Uterus (tissue), 4 donors: ENCODE results near the gene CTIF. TPM values are rescaled to one million over a fixed set of nuclear protein-coding genes. Genes with fewer than 3 reads are reported as not detected.
A peak's percentile ranks its signal among the peaks of the same experiment; 100 is the strongest.

Experiments
- DNase-seq, 2 donors: peaks; one replicate each; pipeline ENCODE4 v3.0.0-alpha.2; 2019 to 2020
- H3K27ac ChIP-seq, 2 donors: fragments of 200-600 bp; sonication (generic); 1 replicate in 1 of 2; 2 replicates in 1 of 2; pipeline ENCODE4 v1.5.1; 2016 to 2018
- H3K27me3 ChIP-seq, 2 donors: fragments of 200-600 bp; sonication (generic); one replicate each; pipeline ENCODE4 v1.5.1; 2018 to 2019; ENCODE audit warnings: control low read depth in 1 of 2
- H3K36me3 ChIP-seq, 2 donors: fragments of 200-600 bp; sonication (generic); one replicate each; pipeline ENCODE4 v1.5.1; 2019; ENCODE audit warnings: control low read depth in 1 of 2
- H3K4me1 ChIP-seq, 2 donors: fragments of 200-600 bp; sonication (generic); one replicate each; pipeline ENCODE4 v1.5.1; 2018 to 2019; ENCODE audit warnings: control low read depth in 1 of 2
- H3K4me3 ChIP-seq, 2 donors: fragments of 200-600 bp; sonication (generic); 1 replicate in 1 of 2; 2 replicates in 1 of 2; pipeline ENCODE4 v1.5.1; 2018 to 2019; ENCODE audit warnings: mild to moderate bottlenecking in 1 of 2
- H3K9me3 ChIP-seq, 2 donors: fragments of 200-600 bp; sonication (generic); one replicate each; pipeline ENCODE4 v1.5.1; 2019; ENCODE audit warnings: control low read depth in 1 of 2
- CTCF ChIP-seq, 4 experiments: fragments of 200-600 bp in 2 of 4; fragments of 450-650 bp in 2 of 4; sonication (generic) in 2 of 4; IDR thresholded peaks; one replicate each; pipeline ENCODE4 v1.5.1; 2016 to 2019; ENCODE audit warnings: antibody characterized with exemption in 4 of 4, mild to moderate bottlenecking in 2 of 4, moderate library complexity in 1 of 4
- POLR2A ChIP-seq, 2 donors: fragments of 450-650 bp; IDR thresholded peaks; one replicate each; pipeline ENCODE4 v1.6.1; 2016; ENCODE audit warnings: antibody characterized with exemption in 2 of 2, mild to moderate bottlenecking in 1 of 2, moderate library complexity in 1 of 2
- intact Hi-C: fragments of 100-400 bp; cut with DNase I; formaldehyde crosslinking; loops from one replicate; pipeline ENCODE4 v1.15.1; 2023; ENCODE audit warnings: low total_unique reads
- total RNA-seq, 4 donors: library from RNA; depleted of rRNA in 3 of 4; stranded (reverse); fragments of >200 nt in 3 of 4; gene quantifications; one replicate each; pipeline versions ENCODE4 v1.1.0 to v1.2.4, GENCODE V29; 2014 to 2023
- donor health status: DM: yes; HTN: yes; CAD: no.

Gene CTIF
- total RNA-seq, 4 donors from 2014 or later, result 11.3 to 94.3 (median 48.0) TPM

- Histone ChIP-seq H3K36me3 (no peaks in the 10 kb centered on the region), H3K4me1 (peaks cover 0 to 10% of the 10 kb centered on the region in 2 donors), H3K4me3 (no peak overlapping the region), H3K9me3 (no peaks in the 10 kb centered on the region), H3K27ac (peak overlapping the region; percentile 70 to 85), H3K27me3 (no peaks in the 10 kb centered on the region)
- intact Hi-C loops, result no loop called here
- no peak for DNase-seq
- TF ChIP-seq CTCF (IDR thresholded peaks at IDR 0.05) (no peak), POLR2A (IDR thresholded peaks at IDR 0.05) (no peak)
These were observed 362.6 kb downstream of the CTIF start for GRCh38 chr18:48901145-48902022.

- no peaks in the 10 kb centered on the region for H3K36me3 ChIP-seq
- H3K9me3 ChIP-seq, result no peaks in the 10 kb centered on the region
- no peaks in the 10 kb centered on the region for H3K27me3 ChIP-seq
- intact Hi-C loops, result no loop called here
- H3K4me3 ChIP-seq, result no peak overlapping the region
- H3K27ac ChIP-seq, result peak overlapping the region; percentile 70 to 85
- H3K4me1 ChIP-seq, result peaks cover 0 to 10% of the 10 kb centered on the region in 2 donors
- DNase-seq, result peak; percentile 89 to 90
- TF ChIP-seq POLR2A (IDR thresholded peaks at IDR 0.05) (no peak), CTCF (IDR thresholded peaks at IDR 0.05) (no peak)
These were observed 363.4 kb downstream of the CTIF start for GRCh38 chr18:48902023-48902855.

- Histone ChIP-seq H3K4me1 (peaks cover 0 to 10% of the 10 kb centered on the region in 2 donors), H3K4me3 (no peak overlapping the region), H3K27me3 (no peaks in the 10 kb centered on the region), H3K9me3 (no peaks in the 10 kb centered on the region), H3K36me3 (no peaks in the 10 kb centered on the region), H3K27ac (peak overlapping the region; percentile 70 to 85)
- DNase-seq, result peak; percentile 43 to 50
- no peak for TF ChIP-seq POLR2A (IDR thresholded peaks at IDR 0.05)
- TF ChIP-seq CTCF (IDR thresholded peaks at IDR 0.05), result no peak
- intact Hi-C loops, result no loop called here
These were observed 364.2 kb downstream of the CTIF start for GRCh38 chr18:48902856-48903601.

- H3K27me3 ChIP-seq, result no peaks in the 10 kb centered on the region
- peaks cover 0 to 10% of the 10 kb centered on the region in 2 donors for H3K4me1 ChIP-seq
- no peak overlapping the region for H3K27ac ChIP-seq
- H3K36me3 ChIP-seq, result no peaks in the 10 kb centered on the region
- intact Hi-C loops, result no loop called here
- no peaks in the 10 kb centered on the region for H3K9me3 ChIP-seq
- no peak for DNase-seq
- TF ChIP-seq CTCF (IDR thresholded peaks at IDR 0.05), result no peak
- TF ChIP-seq POLR2A (IDR thresholded peaks at IDR 0.05), result no peak
- H3K4me3 ChIP-seq, result no peak overlapping the region
These were observed 365.3 kb downstream of the CTIF start for GRCh38 chr18:48904091-48904490.
